BLaER1 (cell line): Measurements from ENCODE around the gene THAP7.

Experiments used
- H3K27ac ChIP-seq: shearing (Covaris generic); formaldehyde crosslinking; 2 replicates; pipeline ENCODE4 v1.8.1; 2022
- H3K27me3 ChIP-seq: shearing (Covaris generic); formaldehyde crosslinking; 2 replicates; pipeline ENCODE4 v1.8.1; 2022
- H3K36me3 ChIP-seq: shearing (Covaris generic); formaldehyde crosslinking; 2 replicates; pipeline ENCODE4 v1.8.1; 2022
- H3K4me1 ChIP-seq: shearing (Covaris generic); formaldehyde crosslinking; 2 replicates; pipeline ENCODE4 v1.8.1; 2022
- H3K4me2 ChIP-seq: shearing (Covaris generic); formaldehyde crosslinking; 2 replicates; pipeline ENCODE4 v1.8.1; 2022
- H3K4me3 ChIP-seq: shearing (Covaris generic); formaldehyde crosslinking; 2 replicates; pipeline ENCODE4 v1.8.1; 2022
- H3K9ac ChIP-seq: shearing (Covaris generic); formaldehyde crosslinking; 2 replicates; pipeline ENCODE4 v1.8.1; 2022
- H3K9me3 ChIP-seq: shearing (Covaris generic); formaldehyde crosslinking; 2 replicates; pipeline ENCODE4 v1.8.1; 2022
- H4K20me1 ChIP-seq: shearing (Covaris generic); formaldehyde crosslinking; 2 replicates; pipeline ENCODE4 v1.8.1; 2022
- Cebpa-rat ChIP-seq: shearing (Covaris generic); IDR thresholded peaks from 2 replicates; pipeline ENCODE4 v1.8.1; 2022

The THAP7 gene

DNA sequence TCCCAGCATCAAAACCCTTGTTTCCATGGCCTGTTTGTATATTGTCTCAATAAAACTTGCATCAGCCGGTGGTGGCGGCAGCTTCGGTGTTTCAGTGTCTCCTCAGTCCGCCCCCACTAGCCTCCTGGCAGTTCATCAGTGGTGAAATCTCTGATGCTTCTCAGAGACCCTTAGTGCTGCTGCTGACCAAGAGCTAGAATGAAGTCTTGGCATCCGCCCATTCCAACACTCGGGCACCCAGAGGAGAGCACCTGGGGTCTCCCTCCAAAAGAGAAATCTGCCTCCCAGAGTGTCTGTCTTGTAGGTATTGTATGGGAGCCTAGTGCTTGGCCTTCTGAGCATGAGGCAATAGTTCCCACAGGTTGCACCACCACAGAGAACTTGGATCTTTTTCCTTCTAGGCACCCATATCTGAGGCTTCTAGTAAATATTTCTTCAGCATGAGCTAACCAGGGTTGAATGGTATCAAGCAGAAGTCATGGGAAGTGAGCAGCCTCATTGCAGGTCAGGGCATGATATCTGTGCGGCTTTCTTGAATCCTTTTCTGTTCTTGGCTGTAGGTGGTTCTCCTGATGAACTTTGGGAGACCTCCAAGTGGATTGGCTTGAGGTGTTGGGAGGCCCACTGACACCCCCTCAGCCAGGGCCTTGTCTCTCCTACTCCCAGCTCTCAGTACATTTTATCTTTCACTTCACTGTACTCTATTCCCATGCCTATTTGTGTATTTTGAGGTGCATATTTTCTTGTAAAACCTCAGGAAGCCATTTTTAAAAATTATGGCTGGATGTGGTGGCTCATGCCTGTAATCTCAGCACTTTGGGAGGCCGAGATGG lies 48.0 kb downstream of the THAP7 start:
- H3K4me1 ChIP-seq = peaks cover 39% of the 10 kb centered on the region
- H3K4me3 ChIP-seq = no peak overlapping the region
- H3K27ac ChIP-seq = no peak overlapping the region
- H4K20me1 ChIP-seq = peaks cover 85% of the 10 kb centered on the region
- H3K4me2 ChIP-seq = no peak overlapping the region
- peaks cover 60% of the 10 kb centered on the region for H3K36me3 ChIP-seq
- H3K9ac ChIP-seq = no peak overlapping the region
- H3K9me3 ChIP-seq = peaks cover 3% of the 10 kb centered on the region; the same call in 1 of the 2 replicates
- peaks cover 32% of the 10 kb centered on the region for H3K27me3 ChIP-seq
- TF ChIP-seq Cebpa-rat = no peak

DNA sequence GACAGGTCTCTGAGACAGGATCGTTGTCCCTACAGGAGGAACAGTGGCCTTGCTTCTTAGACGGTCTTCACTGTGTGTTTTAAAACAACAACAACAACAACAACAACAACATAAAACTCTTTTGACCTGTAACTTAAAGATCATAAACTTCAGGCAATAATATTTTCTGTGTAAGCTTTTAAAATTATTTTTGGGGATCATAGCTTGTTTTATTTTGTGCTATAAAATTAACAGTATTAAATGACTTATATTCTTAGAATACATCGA lies 48.6 kb downstream of the THAP7 start:
- no peak overlapping the region for H3K4me3 ChIP-seq

DNA sequence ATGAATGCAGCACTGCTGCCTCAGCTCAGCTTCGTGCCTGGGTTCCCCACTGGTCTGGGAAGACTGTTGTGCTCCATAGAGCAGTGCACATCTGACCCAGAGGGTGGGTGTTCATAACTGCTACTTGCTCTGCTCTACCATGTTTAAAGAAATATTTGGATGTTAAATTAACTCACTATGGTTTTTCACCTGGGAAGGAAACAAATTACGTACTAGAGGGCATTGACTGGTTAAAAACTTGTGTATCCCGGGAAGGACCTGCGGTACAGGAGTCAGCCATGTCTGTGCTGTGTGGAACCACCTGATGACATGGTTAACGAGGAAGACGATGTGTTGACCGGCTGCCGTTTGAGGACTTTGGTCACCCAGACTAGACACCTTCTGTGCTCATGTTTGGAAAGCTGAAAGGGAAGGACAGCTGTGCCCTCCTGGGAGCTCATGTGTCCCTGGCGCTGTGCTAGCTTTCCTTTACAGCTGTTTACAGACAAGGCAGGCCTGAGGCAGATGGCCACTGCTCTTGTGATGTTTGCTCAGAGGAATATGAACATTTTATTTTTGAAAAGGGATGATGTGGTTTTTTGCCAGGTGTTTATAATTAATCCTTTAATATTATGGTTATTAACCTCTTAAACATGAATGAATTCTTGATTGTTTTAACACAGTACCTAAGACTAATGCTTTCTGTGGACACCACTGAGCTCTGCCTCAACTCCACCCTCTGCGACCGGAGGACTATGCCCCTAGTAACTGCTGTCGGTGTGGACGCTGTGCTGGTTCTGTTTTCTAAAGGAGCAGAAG lies 49.2 kb downstream of the THAP7 start:
- peaks cover 96% of the 10 kb centered on the region for H4K20me1 ChIP-seq
- H3K4me3 ChIP-seq = no peak overlapping the region
- no peak overlapping the region for H3K9ac ChIP-seq
- H3K9me3 ChIP-seq = peaks cover 3% of the 10 kb centered on the region; the same call in 1 of the 2 replicates
- H3K4me2 ChIP-seq = no peak overlapping the region
- H3K4me1 ChIP-seq = peaks cover 46% of the 10 kb centered on the region
- H3K27ac ChIP-seq = no peak overlapping the region
- peaks cover 71% of the 10 kb centered on the region for H3K36me3 ChIP-seq
- no peak for TF ChIP-seq Cebpa-rat
- H3K27me3 ChIP-seq = peaks cover 21% of the 10 kb centered on the region

More for the DNA sequence above, 48.6 kb downstream of the THAP7 start:
- H3K4me2 ChIP-seq = no peak overlapping the region
- no peak overlapping the region for H3K27ac ChIP-seq
- no peak for TF ChIP-seq Cebpa-rat
- H3K9ac ChIP-seq = no peak overlapping the region
- peaks cover 3% of the 10 kb centered on the region; the same call in 1 of the 2 replicates for H3K9me3 ChIP-seq
- peaks cover 45% of the 10 kb centered on the region for H3K4me1 ChIP-seq
- H4K20me1 ChIP-seq = peaks cover 91% of the 10 kb centered on the region
- H3K27me3 ChIP-seq = peaks cover 26% of the 10 kb centered on the region
- peaks cover 66% of the 10 kb centered on the region for H3K36me3 ChIP-seq

DNA sequence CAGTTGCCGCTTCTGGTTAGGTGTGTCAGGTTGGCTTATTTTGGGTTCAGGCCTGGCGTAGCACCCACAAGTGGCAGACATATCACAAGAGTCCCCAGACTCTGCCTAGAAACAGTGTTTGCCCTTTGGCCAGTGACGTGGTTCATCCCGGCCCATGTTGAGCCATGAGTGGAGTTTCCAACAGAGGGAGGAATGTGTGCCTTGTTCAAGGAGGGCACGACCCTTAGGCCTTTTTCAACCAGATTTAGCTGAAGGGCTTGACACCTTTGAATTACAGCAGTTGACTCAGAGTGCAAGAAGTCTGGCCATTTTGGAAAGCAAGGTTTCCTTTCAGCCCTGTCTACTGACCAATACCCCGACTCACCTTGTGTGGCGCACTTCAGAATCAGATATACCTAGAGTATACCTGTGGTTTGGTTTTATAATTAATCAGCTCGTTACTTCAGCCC lies 50.0 kb downstream of the THAP7 start:
- Histone ChIP-seq H3K4me3 (no peak overlapping the region), H3K9ac (no peak overlapping the region), H3K36me3 (peaks cover 78% of the 10 kb centered on the region), H3K27me3 (peaks cover 13% of the 10 kb centered on the region), H3K27ac (no peak overlapping the region), H3K4me1 (peaks cover 40% of the 10 kb centered on the region), H4K20me1 (peaks cover 98% of the 10 kb centered on the region), H3K4me2 (no peak overlapping the region), H3K9me3 (peaks cover 2% of the 10 kb centered on the region; the same call in 1 of the 2 replicates)
- no peak for TF ChIP-seq Cebpa-rat

DNA sequence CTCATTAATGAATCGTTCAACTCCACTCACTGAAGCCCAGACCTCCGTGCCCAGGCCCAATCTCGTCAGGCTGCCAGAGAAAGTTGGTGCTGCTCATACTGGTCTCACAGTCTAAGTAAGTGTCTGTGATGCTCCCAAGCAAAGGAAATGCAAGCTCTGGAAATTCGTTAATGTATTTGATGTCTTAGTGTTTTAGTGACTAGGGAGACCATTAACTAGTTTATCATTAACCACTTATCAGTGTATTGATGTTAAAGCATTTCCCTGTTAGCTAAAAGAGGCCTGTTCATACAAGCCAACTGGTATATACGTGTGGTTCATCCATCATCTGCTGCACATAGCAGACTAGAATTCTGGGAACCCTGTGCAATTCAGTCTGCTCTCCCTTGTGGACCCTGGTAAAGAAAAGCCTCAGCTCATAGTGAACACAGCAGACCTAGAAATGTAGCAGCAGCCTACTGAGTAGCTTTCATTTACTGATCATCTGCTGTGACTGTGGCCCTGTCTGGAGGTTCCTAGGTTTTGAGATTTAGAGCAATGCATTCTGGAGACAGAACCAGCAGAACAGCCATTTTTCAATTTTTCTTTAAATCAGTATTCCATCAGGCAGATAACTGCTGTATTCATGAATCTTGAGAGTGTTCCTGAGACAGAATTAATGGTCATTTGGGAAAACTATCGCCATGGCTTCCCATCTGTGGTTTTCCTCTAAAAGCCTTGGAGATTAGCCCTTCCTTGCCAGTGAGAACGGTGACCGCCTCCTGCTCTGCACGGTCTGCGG lies 50.6 kb downstream of the THAP7 start:
- Histone ChIP-seq H3K4me2 (no peak overlapping the region), H3K4me3 (no peak overlapping the region), H4K20me1 (peaks cover 98% of the 10 kb centered on the region), H3K27ac (no peak overlapping the region), H3K4me1 (peaks cover 41% of the 10 kb centered on the region), H3K9me3 (no peaks in the 10 kb centered on the region), H3K36me3 (peaks cover 85% of the 10 kb centered on the region), H3K27me3 (peaks cover 7% of the 10 kb centered on the region), H3K9ac (no peak overlapping the region)
- TF ChIP-seq Cebpa-rat = no peak

DNA sequence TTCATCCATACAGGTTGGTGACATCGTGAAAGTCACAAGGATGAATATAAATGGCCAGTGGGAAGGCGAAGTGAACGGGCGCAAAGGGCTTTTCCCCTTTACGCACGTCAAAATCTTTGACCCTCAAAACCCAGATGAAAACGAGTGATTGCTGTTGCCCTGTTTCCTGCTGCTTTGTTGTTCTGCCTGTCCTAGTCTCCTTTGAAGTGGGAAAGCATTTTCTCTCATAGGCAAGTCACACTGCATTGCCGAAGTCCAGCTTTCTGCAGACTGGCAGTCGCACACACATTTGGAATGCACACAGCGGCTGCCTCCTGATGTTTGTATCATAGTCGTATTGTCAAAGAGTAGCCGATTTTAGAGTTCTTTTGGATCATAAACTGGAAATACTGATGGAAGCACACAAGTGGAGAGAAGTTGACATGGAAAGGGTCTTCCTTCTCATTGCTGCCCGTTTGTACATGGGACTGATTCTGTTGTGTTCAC lies 52.2 kb downstream of the THAP7 start:
- peaks cover 41% of the 10 kb centered on the region for H3K4me1 ChIP-seq
- no peak overlapping the region for H3K27ac ChIP-seq
- H3K27me3 ChIP-seq = no peaks in the 10 kb centered on the region
- H3K9me3 ChIP-seq = no peaks in the 10 kb centered on the region
- peaks cover 100% of the 10 kb centered on the region for H4K20me1 ChIP-seq
- H3K4me3 ChIP-seq = no peak overlapping the region
- no peak overlapping the region for H3K4me2 ChIP-seq
- no peak for TF ChIP-seq Cebpa-rat
- no peak overlapping the region for H3K9ac ChIP-seq
- peaks cover 97% of the 10 kb centered on the region for H3K36me3 ChIP-seq
